ENCODE measurements around the gene IMPG1.

Gene IMPG1

GRCh38 chr6:76000629-76001028, 71.8 kb downstream of the IMPG1 start:
- no peak overlapping the region for H3K4me3 ChIP-seq (ENCODE audit: low read length)
- H3K36me3 ChIP-seq (ENCODE audit: insufficient read depth, low read length): no peaks in the 10 kb centered on the region
- no peaks in the 10 kb centered on the region for H3K9me3 ChIP-seq (replicated peaks; ENCODE audit: low read length)
- peaks cover 4% of the 10 kb centered on the region for H3K4me1 ChIP-seq (ENCODE audit: control insufficient read depth, insufficient read depth, low read length)
- no peak overlapping the region for H3K9ac ChIP-seq (ENCODE audit: low read depth, low read length)
- no peak overlapping the region for H3K4me2 ChIP-seq (ENCODE audit: low read length)
- no peaks in the 10 kb centered on the region for H3K27me3 ChIP-seq (ENCODE audit: control insufficient read depth, insufficient read depth, low read length)

- no peaks in the 10 kb centered on the region for H3K27me3 ChIP-seq (ENCODE audit: control insufficient read depth, insufficient read depth, low read length)
- no peaks in the 10 kb centered on the region for H3K36me3 ChIP-seq (ENCODE audit: insufficient read depth, low read length)
- no peak overlapping the region for H3K4me2 ChIP-seq (ENCODE audit: low read length)
- H3K4me1 ChIP-seq (ENCODE audit: control insufficient read depth, insufficient read depth, low read length): peaks cover 4% of the 10 kb centered on the region
- no peak overlapping the region for H3K9ac ChIP-seq (ENCODE audit: low read depth, low read length)
- no peak overlapping the region for H3K4me3 ChIP-seq (ENCODE audit: low read length)
- H3K9me3 ChIP-seq (replicated peaks; ENCODE audit: low read length): no peaks in the 10 kb centered on the region
Observed at GRCh38 chr6:75997696-75998095, 74.8 kb downstream of the IMPG1 start.

- no peaks in the 10 kb centered on the region for H3K36me3 ChIP-seq (ENCODE audit: insufficient read depth, low read length)
- no peak overlapping the region for H3K9ac ChIP-seq (ENCODE audit: low read depth, low read length)
- no peaks in the 10 kb centered on the region for H3K27me3 ChIP-seq (ENCODE audit: control insufficient read depth, insufficient read depth, low read length)
- H3K4me3 ChIP-seq (ENCODE audit: low read length): no peak overlapping the region
- H3K4me2 ChIP-seq (ENCODE audit: low read length): no peak overlapping the region
- H3K9me3 ChIP-seq (replicated peaks; ENCODE audit: low read length): no peaks in the 10 kb centered on the region
- H3K4me1 ChIP-seq (ENCODE audit: control insufficient read depth, insufficient read depth, low read length): peaks cover 4% of the 10 kb centered on the region
Observed at GRCh38 chr6:75993236-75994162, 79.0 kb downstream of the IMPG1 start.

GRCh38 chr6:75991941-75992340, 80.5 kb downstream of the IMPG1 start:
- Histone ChIP-seq H3K4me3 (ENCODE audit: low read length) (no peak overlapping the region), H3K4me1 (ENCODE audit: control insufficient read depth, insufficient read depth, low read length) (no peaks in the 10 kb centered on the region), H3K27me3 (ENCODE audit: control insufficient read depth, insufficient read depth, low read length) (no peaks in the 10 kb centered on the region), H3K9ac (ENCODE audit: low read depth, low read length) (no peak overlapping the region), H3K4me2 (ENCODE audit: low read length) (no peak overlapping the region), H3K36me3 (ENCODE audit: insufficient read depth, low read length) (no peaks in the 10 kb centered on the region), H3K9me3 (replicated peaks; ENCODE audit: low read length) (no peaks in the 10 kb centered on the region)

GRCh38 chr6:75986935-75987334, 85.5 kb downstream of the IMPG1 start:
- Histone ChIP-seq H3K4me1 (ENCODE audit: control insufficient read depth, insufficient read depth, low read length) (no peaks in the 10 kb centered on the region), H3K27me3 (ENCODE audit: control insufficient read depth, insufficient read depth, low read length) (no peaks in the 10 kb centered on the region)

GRCh38 chr6:75975904-75976303, 96.6 kb downstream of the IMPG1 start:
- H3K4me1 ChIP-seq (ENCODE audit: control insufficient read depth, insufficient read depth, low read length): no peaks in the 10 kb centered on the region
- H3K9me3 ChIP-seq (replicated peaks; ENCODE audit: low read length): no peaks in the 10 kb centered on the region
- H3K4me2 ChIP-seq (ENCODE audit: low read length): no peak overlapping the region
- no peak overlapping the region for H3K4me3 ChIP-seq (ENCODE audit: low read length)
- no peak overlapping the region for H3K9ac ChIP-seq (ENCODE audit: low read depth, low read length)
- H3K36me3 ChIP-seq (ENCODE audit: insufficient read depth, low read length): no peaks in the 10 kb centered on the region
- no peaks in the 10 kb centered on the region for H3K27me3 ChIP-seq (ENCODE audit: control insufficient read depth, insufficient read depth, low read length)

More at GRCh38 chr6:75986935-75987334, 85.5 kb downstream of the IMPG1 start:
- H3K36me3 ChIP-seq (ENCODE audit: insufficient read depth, low read length): no peaks in the 10 kb centered on the region
- no peak overlapping the region for H3K4me2 ChIP-seq (ENCODE audit: low read length)
- H3K9ac ChIP-seq (ENCODE audit: low read depth, low read length): no peak overlapping the region
- H3K9me3 ChIP-seq (replicated peaks; ENCODE audit: low read length): no peaks in the 10 kb centered on the region
- no peak overlapping the region for H3K4me3 ChIP-seq (ENCODE audit: low read length)

GRCh38 chr6:75970093-75970492, 102.4 kb downstream of the IMPG1 start:
- H3K9me3 ChIP-seq (replicated peaks; ENCODE audit: low read length): no peaks in the 10 kb centered on the region
- H3K4me3 ChIP-seq (ENCODE audit: low read length): no peak overlapping the region
- H3K4me1 ChIP-seq (ENCODE audit: control insufficient read depth, insufficient read depth, low read length): no peaks in the 10 kb centered on the region
- H3K27me3 ChIP-seq (ENCODE audit: control insufficient read depth, insufficient read depth, low read length): no peaks in the 10 kb centered on the region
- no peak overlapping the region for H3K9ac ChIP-seq (ENCODE audit: low read depth, low read length)
- no peaks in the 10 kb centered on the region for H3K36me3 ChIP-seq (ENCODE audit: insufficient read depth, low read length)
- no peak overlapping the region for H3K4me2 ChIP-seq (ENCODE audit: low read length)

DNA sequence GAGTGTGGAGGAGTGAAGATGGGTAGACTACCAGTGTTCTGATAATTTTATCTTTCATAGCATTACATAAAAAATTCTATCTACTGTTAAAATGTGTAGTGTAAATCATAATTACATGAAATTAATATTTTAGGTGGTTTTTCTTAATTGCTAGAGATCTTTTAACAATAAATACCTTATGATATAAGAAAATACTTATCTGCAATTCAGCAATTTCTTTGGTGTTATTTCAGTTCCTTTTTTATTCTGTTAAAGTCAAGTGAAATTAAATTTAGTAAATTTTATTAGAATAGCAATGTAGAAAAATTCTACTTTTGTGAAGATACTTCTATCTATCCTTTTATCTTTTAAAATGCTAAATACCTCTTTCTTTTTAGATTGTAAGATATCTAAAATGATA, 104.3 kb downstream of the IMPG1 start:
- no peak overlapping the region for H3K4me2 ChIP-seq (ENCODE audit: low read length)

GRCh38 chr6:75963569-75963968, 108.9 kb downstream of the IMPG1 start:
- Histone ChIP-seq H3K9ac (ENCODE audit: low read depth, low read length) (no peak overlapping the region), H3K4me3 (ENCODE audit: low read length) (no peak overlapping the region), H3K9me3 (replicated peaks; ENCODE audit: low read length) (no peaks in the 10 kb centered on the region), H3K4me1 (ENCODE audit: control insufficient read depth, insufficient read depth, low read length) (no peaks in the 10 kb centered on the region), H3K36me3 (ENCODE audit: insufficient read depth, low read length) (no peaks in the 10 kb centered on the region), H3K4me2 (ENCODE audit: low read length) (no peak overlapping the region), H3K27me3 (ENCODE audit: control insufficient read depth, insufficient read depth, low read length) (no peaks in the 10 kb centered on the region)

More for the DNA sequence above, 104.3 kb downstream of the IMPG1 start:
- no peaks in the 10 kb centered on the region for H3K9me3 ChIP-seq (replicated peaks; ENCODE audit: low read length)
- no peaks in the 10 kb centered on the region for H3K4me1 ChIP-seq (ENCODE audit: control insufficient read depth, insufficient read depth, low read length)
- H3K4me3 ChIP-seq (ENCODE audit: low read length): no peak overlapping the region
- H3K36me3 ChIP-seq (ENCODE audit: insufficient read depth, low read length): no peaks in the 10 kb centered on the region
- no peak overlapping the region for H3K9ac ChIP-seq (ENCODE audit: low read depth, low read length)
- H3K27me3 ChIP-seq (ENCODE audit: control insufficient read depth, insufficient read depth, low read length): no peaks in the 10 kb centered on the region

DNA sequence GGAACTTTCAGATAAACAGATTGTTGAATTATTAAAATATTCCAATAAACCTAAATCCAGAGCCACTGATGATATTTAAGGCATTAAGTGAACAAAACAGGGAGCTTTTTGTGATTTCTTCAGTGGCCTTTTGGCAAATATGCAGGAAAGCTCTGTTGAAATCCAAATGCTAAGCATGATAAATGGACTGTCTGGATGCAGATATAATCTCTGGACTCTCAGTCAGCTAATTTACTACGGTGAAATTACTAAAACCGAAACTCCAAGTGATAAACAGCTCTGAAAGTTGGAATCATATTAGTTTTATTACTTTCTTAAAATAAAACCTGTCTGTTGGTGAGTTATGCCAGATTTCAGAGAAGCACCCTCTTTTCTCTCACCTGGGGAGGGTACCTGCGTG, 120.3 kb downstream of the IMPG1 start:
- Histone ChIP-seq H3K36me3 (ENCODE audit: insufficient read depth, low read length) (no peaks in the 10 kb centered on the region), H3K9ac (ENCODE audit: low read depth, low read length) (no peak overlapping the region), H3K4me1 (ENCODE audit: control insufficient read depth, insufficient read depth, low read length) (no peaks in the 10 kb centered on the region), H3K4me3 (ENCODE audit: low read length) (no peak overlapping the region), H3K4me2 (ENCODE audit: low read length) (no peak overlapping the region), H3K9me3 (replicated peaks; ENCODE audit: low read length) (no peaks in the 10 kb centered on the region), H3K27me3 (ENCODE audit: control insufficient read depth, insufficient read depth, low read length) (peaks cover 12% of the 10 kb centered on the region)

DNA sequence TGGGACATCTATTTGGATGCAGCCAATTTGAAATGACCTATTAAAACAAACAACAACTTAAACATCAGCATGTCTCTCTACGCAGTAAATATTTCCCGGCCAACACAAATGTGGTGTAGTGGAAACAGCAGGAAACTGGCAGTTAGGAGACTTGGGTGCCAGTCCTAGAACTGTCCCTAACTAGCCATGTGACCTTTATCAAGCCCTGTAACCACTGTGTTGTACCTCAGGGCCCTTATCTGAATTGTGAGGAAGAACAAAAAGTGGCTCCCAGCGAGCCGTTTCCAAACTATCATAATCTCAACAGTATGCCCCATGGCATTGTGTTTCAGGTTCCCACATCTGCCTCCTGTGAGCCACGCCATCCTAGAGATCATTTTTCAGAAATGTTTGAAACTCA, 124.5 kb downstream of the IMPG1 start:
- no peaks in the 10 kb centered on the region for H3K4me1 ChIP-seq (ENCODE audit: control insufficient read depth, insufficient read depth, low read length)
- H3K9ac ChIP-seq (ENCODE audit: low read depth, low read length): no peak overlapping the region
- H3K9me3 ChIP-seq (replicated peaks; ENCODE audit: low read length): no peaks in the 10 kb centered on the region
- H3K4me2 ChIP-seq (ENCODE audit: low read length): no peak overlapping the region
- no peaks in the 10 kb centered on the region for H3K36me3 ChIP-seq (ENCODE audit: insufficient read depth, low read length)
- no peak overlapping the region for H3K4me3 ChIP-seq (ENCODE audit: low read length)
- H3K27me3 ChIP-seq (ENCODE audit: control insufficient read depth, insufficient read depth, low read length): peaks cover 46% of the 10 kb centered on the region

All from skeletal muscle satellite cell (primary cell).